ENCODE results near the gene CMTM3. TPM values are rescaled to one million over a fixed set of nuclear protein-coding genes. Genes with fewer than 3 reads are reported as not detected.

The CMTM3 gene
- total and polyA plus RNA-seq, 3 donors from 2014 or later, result 137 to 182 (median 149) TPM

DNA sequence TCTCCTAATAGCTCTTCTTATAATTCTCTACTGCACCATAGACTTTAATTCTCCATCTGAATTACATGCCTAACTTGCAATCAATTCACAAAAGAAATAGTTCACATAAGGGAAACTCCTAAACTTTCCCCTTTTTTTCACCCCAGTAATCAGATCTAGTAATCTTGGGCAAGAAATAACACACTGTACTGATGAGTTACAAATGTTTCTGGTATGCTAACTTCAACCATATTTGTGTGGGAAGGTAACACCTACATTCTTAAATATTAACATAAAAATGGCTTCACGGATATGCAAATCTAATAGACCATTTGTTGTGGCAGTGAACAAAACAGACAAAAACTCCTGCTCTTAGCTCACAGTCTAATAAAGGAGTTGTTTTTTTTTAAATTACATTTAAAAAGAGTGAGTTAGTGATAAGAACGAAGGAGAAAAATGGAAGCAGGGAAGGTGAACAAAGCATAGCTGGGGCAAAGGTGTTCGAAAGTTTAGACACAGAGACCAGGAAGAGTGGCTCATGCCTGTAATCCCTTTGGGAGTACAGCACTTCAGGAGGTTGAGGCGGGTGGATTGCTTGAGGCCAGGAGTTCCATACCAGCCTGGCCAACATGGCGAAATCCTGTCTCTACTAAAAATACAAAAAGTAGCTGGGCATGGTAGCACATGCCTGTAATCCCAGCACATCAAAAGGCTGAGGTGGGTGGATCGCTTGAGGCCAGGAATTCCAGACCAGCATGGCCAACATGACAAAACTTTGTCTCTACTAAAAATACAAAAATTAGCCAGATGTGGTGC lies 34.8 kb downstream of the CMTM3 start:
- no peaks in the 10 kb centered on the region for H3K36me3 ChIP-seq (ENCODE audit: low read depth, missing control alignments)
- H3K4me1 ChIP-seq, result peaks cover 13% of the 10 kb centered on the region
- intact Hi-C loops (cut with DNase I; ENCODE audit: low total_unique reads), result no loop called here
- 73 to 76% methylated on average over 6 of the region's 6 CpGs for WGBS, 2 donors
- DNase-seq, result no peak
- no peak overlapping the region for H3K4me3 ChIP-seq
- no peak overlapping the region for H3K27ac ChIP-seq
- H3K9me3 ChIP-seq, result no peaks in the 10 kb centered on the region
- no peaks in the 10 kb centered on the region for H3K27me3 ChIP-seq
- TF ChIP-seq, protein P1, sequence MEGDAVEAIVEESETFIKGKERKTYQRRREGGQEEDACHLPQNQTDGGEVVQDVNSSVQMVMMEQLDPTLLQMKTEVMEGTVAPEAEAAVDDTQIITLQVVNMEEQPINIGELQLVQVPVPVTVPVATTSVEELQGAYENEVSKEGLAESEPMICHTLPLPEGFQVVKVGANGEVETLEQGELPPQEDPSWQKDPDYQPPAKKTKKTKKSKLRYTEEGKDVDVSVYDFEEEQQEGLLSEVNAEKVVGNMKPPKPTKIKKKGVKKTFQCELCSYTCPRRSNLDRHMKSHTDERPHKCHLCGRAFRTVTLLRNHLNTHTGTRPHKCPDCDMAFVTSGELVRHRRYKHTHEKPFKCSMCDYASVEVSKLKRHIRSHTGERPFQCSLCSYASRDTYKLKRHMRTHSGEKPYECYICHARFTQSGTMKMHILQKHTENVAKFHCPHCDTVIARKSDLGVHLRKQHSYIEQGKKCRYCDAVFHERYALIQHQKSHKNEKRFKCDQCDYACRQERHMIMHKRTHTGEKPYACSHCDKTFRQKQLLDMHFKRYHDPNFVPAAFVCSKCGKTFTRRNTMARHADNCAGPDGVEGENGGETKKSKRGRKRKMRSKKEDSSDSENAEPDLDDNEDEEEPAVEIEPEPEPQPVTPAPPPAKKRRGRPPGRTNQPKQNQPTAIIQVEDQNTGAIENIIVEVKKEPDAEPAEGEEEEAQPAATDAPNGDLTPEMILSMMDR (IDR thresholded peaks at IDR 0.05), result no peak
- no peak for TF ChIP-seq POLR2A (IDR thresholded peaks at IDR 0.05)

DNA sequence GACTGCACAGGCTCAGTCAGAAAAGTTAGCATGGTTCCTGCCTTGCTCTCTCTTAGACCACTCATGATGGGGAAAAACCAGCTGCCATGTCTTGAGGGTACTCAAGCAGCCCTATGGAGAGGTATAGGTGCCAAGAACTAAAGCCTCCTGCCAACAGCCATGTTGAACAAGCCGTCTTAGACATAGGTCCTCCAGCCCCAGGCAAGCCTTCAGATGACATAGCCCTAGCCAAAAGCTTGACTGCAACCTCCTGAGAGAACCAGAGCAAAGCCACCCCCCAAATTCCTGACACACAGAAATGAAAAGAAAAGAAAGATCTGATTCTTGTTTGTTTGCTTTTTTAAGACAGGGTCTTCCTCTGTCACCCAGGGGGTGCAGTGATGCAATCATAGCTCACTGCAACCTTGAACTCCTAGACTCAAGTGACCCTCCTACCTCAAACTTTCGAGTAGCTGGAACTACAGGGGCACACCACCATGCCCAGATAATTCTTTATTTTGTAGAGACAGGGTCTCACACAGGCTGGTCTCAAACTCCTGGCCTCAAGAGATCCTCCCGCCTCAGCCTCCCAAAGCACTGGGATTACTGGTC lies 36.3 kb downstream of the CMTM3 start:
- 90 to 95% methylated on average over 3 of the region's 3 CpGs for WGBS, 2 donors
- intact Hi-C loops (cut with DNase I; ENCODE audit: low total_unique reads), result no loop called here

DNA sequence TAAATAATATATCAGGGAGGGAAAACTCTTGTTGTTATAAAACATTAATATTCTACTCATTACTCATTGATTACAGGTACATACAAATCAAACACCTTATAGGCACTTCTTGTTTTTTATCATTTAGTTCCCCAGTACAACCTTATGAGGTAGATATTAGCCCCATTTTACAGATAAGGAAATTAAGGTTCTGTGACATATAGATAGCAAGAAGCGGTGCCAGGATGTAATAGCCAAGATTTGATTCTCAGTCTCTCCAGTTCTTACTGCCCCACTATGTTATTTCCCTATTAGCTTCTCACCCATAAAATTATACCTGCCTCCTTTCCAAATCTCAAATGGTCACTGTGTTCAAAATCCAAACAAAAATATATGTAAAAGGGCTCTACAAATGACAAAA lies 36.9 kb downstream of the CMTM3 start:
- Histone ChIP-seq H3K9me3 (no peaks in the 10 kb centered on the region), H3K27ac (no peak overlapping the region), H3K4me3 (no peak overlapping the region), H3K36me3 (ENCODE audit: low read depth, missing control alignments) (no peaks in the 10 kb centered on the region), H3K27me3 (no peaks in the 10 kb centered on the region), H3K4me1 (peaks cover 9% of the 10 kb centered on the region)
- no peak for DNase-seq
- no peak for TF ChIP-seq POLR2A (IDR thresholded peaks at IDR 0.05)
- TF ChIP-seq, protein P1 (IDR thresholded peaks at IDR 0.05), result no peak
- intact Hi-C loops (cut with DNase I; ENCODE audit: low total_unique reads), result no loop called here
- 93 to 97% methylated on average over 1 of the region's 1 CpG for WGBS, 2 donors

More for the DNA sequence above, 36.3 kb downstream of the CMTM3 start:
- no peak for DNase-seq
- TF ChIP-seq, protein P1 (IDR thresholded peaks at IDR 0.05), result no peak
- no peak for TF ChIP-seq POLR2A (IDR thresholded peaks at IDR 0.05)
- H3K4me3 ChIP-seq, result no peak overlapping the region
- peaks cover 13% of the 10 kb centered on the region for H3K4me1 ChIP-seq
- H3K27ac ChIP-seq, result no peak overlapping the region
- H3K9me3 ChIP-seq, result no peaks in the 10 kb centered on the region
- H3K36me3 ChIP-seq (ENCODE audit: low read depth, missing control alignments), result no peaks in the 10 kb centered on the region
- no peaks in the 10 kb centered on the region for H3K27me3 ChIP-seq

DNA sequence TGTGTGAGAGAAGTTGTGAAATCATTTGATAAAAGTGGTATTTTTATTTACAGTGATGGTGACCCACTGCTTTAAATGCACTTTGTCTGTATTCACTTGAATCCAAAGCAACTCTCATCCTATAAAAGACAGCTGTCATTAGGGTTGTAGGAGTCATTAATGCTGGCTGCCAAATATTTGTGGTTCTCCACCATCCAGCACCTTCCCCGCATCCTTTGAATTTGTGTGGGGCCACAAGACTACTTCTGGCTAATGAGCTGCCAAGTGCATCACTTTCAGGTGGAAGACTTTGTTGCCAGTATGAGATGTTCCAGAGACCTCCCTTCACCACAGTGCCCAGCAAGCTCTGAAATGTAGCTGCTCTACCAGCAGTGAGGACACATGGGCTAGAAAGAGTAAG lies 43.4 kb downstream of the CMTM3 start:
- intact Hi-C loops (cut with DNase I; ENCODE audit: low total_unique reads), result no loop called here
- Histone ChIP-seq H3K27ac (no peak overlapping the region), H3K4me3 (no peak overlapping the region), H3K4me1 (no peaks in the 10 kb centered on the region), H3K9me3 (no peaks in the 10 kb centered on the region), H3K36me3 (ENCODE audit: low read depth, missing control alignments) (no peaks in the 10 kb centered on the region), H3K27me3 (no peaks in the 10 kb centered on the region)
- 95 to 100% methylated on average over 1 of the region's 1 CpG for WGBS, 2 donors
- TF ChIP-seq, protein P1 (IDR thresholded peaks at IDR 0.05), result no peak
- no peak for TF ChIP-seq POLR2A (IDR thresholded peaks at IDR 0.05)
- DNase-seq, result no peak

All from testis (tissue), 3 donors.